Smooth muscle cell of the brain vasculature (primary cell): ENCODE data around the gene GNAS.
"Not testable (repeated sequence)": the region's sequence is repeated elsewhere in the genome, so short reads cannot be mapped to it uniquely, and the experiment has no call there.

ENCODE experiments used
- DNase-seq: peaks from one replicate; pipeline ENCODE4 v3.0.0-alpha.2; 2012; ENCODE audit warnings: low read depth, low spot score

GNAS gene

DNA sequence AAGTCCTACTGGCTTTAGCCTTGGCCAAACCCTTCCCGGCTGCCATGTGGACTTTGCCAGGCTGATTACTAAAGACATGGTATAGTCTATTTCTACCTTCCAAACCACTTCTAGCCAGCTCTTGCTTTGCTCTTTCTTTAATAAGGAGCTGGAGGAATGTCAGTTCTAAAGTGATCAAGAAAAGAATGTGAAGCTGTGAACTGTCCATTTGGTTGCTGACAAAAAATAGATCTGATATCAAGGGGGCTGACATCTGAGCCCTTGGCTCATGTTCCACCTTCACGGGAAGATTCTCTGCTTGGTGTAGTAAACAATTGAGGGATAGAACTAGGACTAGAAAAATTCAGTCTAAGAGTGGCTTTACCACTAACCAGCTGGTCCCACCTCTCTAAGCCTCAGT, 24.4 kb upstream of the GNAS start:
- no peak for DNase-seq

DNA sequence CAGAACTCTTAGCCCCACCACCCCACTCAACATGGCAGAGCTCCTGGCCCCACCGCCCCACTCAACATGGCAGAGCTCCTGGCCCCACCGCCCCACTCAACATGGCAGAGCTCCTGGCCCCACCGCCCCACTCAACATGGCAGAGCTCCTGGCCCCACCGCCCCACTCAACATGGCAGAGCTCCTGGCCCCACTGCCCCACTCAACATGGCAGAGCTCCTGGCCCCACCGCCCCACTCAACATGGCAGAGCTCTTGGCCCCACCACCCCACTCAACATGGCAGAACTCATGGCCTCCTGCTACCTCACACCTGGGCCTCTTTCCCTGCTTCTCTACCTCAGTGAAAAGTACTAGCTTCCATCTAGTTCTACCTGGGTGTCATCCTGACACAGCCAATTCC, 23.7 kb upstream of the GNAS start:
- DNase-seq = not testable (repeated sequence)

DNA sequence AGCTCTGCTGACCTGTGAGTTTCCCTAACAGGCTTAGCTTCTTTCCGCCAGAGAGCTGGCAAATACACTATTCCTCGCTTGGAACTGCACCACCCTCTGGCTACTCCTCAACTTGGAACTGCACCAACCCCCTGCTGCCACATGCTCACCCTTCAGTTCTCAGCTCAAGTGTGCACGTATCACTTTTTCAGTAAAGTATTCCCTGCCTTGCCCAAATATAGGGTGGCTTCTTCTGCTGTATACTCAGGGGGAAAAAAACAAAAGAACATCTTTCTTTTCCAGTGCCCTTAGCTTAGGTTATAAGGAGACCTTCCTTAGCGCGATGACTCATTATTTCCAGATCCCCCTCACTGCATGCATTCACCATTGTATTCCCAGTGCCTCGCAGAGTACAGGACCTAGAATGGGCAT, 23.0 kb upstream of the GNAS start:
- DNase-seq = no peak

DNA sequence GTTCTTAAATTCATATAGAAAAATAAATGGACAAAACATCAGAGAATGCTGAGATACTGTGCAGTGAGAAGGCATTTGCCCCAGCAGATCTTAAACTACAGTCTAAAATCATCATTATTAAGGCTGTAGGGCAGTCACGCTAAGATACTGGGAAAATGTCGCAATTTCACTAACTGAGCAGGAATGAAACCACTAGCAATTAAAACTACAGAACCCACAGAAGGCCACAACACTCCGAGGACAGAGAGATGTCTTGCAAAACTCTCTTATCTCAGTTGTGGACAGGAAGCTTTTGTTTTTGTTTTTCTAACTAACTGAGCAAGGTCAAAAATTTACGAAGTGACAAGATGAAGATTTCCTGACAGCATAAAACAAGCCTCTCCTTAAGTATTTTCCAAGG, 20.1 kb upstream of the GNAS start:
- no peak for DNase-seq

DNA sequence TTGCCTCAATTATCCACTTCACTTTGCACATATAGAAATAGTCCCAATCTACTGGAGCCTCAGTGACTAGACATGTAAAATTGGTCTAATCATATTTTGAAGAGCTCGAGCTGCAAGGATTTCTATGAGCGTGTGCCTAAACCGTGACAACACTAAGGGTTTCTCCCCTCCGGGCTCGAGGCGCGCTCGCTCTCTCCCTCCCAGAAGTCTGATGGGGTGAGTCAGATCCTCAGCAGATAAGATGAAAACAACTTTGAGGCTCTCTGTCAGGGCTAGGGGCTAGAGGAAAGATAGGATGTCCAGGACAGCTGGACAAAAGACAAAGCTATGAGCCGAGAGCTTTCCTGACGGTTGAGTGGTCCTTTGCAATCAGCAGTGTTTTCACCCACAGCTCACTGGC, 18.6 kb upstream of the GNAS start:
- DNase-seq = no peak

DNA sequence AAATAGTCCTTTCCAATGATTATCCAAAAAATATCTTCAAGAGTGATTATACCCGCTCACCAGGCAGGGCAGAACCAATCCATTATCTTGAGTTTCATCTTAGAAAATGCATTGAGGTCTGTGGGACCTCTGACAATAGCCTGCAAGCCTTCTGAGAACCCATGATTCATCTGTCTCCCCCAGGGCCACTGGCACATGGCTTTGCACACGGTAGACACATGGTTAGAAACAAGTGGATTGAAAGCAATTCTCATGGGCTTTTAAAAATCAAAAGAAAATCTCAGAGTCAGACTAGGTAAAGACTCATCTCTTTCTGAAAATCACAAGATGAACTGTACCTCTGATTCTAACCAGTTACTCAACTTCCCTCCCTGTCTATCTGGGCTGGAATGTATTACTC, 17.3 kb upstream of the GNAS start:
- DNase-seq = no peak

DNA sequence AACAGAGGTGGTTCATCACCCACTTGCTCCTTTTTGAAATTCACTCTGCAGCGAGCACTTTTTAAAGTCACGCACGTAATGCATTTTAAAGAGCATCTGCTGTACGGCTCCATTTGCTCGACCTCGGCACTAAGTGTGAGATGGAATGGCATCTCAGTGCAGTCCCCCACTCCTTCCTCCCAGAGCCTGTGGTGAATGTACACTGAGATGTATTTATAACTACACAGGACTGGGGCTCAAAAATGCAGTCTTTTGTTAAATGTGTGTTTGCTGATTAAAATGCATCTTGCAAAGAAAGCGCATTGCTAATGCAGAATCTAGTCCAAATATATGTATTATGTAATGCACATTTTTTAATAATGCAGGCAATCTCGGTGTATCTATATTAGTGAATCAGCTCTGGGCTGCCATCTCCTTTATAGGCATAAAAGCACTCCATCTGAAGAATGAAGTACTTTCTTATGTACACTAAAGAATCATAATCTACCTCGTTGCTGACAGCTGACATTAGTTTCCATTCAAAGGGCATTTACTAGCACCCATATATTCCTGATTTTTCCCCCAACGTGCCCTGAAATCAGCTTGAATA, 15.8 kb upstream of the GNAS start:
- DNase-seq = no peak

DNA sequence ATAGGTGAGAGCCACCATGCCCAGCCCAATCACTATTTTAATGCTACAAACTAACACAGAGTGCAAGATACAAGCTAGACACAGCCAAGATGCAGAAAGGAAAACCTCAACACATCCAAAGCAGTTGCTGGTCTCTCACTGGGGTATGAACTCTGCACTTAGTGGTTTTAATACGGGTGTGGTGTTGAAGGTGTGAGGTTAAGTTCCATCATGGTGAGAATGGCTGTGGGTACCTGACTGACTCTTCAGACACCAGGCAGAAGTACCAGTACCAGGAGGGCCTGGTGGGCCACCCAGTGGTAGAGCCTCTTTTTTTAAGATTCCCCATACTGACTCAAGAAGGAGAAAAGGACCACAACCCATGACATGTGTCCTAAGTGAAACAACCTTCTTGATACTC, 14.8 kb upstream of the GNAS start:
- DNase-seq = no peak

DNA sequence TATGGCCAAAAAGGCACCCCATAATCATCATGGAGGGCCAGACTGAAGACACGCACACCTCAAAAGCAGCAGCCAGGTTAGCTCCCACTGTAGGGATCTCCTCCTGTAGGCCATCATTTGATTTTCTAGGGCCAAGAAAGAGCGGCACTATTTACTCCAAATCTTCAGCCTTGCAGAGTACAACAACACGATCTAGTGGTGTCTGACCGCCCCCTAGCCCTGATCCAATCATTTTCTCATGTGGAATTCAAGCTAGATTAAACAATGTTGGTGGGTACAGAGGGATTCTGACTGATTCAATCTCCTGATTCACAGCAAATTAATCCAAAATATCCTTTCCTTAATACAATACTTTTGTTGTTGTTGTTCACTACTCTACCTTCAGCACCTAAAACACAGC, 14.3 kb upstream of the GNAS start:
- no peak for DNase-seq

DNA sequence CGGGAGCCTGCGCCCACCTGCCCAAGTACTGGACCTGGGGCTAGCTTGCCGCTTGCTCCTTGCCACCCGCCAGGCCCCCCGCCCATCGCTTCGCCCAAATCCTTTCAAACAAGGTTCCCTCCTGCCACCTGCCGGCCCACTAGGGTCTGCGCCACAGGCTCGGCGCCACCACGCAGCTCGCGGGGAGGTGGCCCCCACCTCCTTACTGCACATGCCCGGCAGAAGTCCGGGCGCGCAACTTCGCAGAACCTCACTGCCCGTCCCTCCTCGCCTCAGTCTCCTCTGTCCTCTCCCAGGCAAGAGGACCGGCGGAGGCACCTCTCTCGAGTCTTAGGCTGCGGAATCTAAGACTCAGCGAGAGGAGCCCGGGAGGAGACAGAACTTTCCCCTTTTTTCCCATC, 13.0 kb upstream of the GNAS start:
- no peak for DNase-seq

DNA sequence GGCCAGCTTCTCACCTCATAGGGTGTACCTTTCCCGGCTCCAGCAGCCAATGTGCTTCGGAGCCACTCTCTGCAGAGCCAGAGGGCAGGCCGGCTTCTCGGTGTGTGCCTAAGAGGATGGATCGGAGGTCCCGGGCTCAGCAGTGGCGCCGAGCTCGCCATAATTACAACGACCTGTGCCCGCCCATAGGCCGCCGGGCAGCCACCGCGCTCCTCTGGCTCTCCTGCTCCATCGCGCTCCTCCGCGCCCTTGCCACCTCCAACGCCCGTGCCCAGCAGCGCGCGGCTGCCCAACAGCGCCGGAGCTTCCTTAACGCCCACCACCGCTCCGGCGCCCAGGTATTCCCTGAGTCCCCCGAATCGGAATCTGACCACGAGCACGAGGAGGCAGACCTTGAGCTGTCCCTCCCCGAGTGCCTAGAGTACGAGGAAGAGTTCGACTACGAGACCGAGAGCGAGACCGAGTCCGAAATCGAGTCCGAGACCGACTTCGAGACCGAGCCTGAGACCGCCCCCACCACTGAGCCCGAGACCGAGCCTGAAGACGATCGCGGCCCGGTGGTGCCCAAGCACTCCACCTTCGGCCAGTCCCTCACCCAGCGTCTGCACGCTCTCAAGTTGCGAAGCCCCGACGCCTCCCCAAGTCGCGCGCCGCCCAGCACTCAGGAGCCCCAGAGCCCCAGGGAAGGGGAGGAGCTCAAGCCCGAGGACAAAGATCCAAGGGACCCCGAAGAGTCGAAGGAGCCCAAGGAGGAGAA, 12.3 kb upstream of the GNAS start:
- DNase-seq = no peak

DNA sequence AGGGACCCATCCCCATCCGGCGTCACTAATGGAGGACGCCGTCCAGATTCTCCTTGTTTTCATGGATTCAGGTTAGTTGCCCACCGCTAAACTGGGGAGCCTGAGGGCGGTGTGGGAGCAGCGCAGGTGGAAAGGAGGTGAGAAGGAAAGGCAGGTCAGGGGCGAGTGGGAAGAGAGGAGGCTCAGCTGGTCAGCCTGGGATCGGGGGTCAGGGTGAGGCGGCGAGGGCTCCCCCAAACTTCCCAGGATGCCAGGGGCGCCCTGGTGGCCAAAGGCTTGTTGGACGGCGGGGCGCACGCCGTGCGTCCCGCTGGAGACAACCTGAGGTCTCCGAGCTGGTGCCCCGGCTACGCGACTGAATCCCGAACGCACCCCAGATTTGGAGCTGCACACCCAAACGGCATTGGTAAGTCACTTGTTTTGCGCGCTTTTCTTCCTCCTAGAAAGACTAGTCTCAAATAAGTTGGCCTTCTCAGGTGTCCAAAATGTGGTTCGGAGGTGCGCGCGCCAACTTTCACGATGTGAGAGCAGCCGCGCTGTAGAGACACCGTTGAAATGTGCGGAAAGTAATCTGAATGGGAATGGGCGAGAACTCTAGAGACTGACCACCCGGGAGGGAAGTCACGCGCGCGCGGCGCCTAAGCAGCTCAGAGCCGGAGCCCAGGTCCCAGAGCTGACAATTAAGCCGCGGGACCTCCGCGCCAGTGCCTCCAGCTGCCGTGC, 11.5 kb upstream of the GNAS start:
- no peak for DNase-seq

DNA sequence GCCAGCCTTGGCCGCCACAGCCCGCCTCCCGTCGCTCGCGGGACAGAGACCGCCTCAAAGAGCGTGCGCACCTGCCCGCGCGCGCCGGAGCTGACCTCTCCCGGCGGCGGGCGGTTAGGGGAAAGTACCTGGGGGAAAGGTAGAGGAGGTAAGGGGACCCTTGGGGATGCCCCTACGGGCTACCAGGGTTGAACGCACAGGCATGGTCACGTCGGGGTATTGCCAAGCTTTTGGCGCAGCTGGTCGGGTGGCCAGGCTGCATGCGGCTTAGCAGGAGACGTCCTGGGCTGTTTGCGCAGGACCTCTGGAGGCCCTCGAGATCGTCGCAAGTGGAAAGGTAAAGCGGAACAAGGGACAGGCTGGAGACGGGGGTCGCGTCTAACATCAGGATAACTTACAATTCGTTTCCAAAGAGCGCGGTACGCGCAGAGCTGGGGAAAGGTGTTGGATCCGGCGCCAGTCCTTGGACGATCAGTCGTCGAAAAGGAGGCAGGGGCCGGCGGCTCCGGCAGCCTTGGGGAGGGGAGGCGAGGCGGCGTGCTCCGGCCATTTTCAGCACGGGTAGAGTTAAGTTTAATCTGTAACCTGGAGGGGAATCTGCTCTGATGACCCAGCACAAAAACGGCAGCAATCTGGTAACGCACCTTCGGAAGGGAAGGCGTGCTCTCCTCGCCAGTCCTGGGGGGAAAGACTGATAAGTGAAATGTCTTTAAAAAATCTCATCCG, 10.8 kb upstream of the GNAS start:
- DNase-seq = no peak

DNA sequence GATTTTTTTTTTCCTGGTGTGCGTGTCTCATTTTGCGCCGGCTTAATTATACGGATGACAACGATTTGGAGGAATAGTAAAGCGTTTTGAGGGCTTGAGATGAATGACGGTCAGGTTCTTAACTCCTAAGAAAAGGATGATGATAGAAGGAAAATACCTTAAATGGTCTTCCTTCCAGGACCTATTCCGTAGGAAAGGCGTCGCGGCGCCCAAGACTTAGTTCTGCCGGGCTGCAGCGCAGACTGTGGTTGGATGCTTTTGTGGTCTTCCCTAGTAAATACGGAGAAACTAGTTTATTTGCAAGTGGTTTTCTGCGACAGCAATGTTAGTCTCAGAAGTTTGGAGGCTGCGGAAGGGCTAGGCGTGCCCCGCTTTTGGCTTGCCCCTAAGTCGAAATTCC, 10.2 kb upstream of the GNAS start:
- no peak for DNase-seq

DNA sequence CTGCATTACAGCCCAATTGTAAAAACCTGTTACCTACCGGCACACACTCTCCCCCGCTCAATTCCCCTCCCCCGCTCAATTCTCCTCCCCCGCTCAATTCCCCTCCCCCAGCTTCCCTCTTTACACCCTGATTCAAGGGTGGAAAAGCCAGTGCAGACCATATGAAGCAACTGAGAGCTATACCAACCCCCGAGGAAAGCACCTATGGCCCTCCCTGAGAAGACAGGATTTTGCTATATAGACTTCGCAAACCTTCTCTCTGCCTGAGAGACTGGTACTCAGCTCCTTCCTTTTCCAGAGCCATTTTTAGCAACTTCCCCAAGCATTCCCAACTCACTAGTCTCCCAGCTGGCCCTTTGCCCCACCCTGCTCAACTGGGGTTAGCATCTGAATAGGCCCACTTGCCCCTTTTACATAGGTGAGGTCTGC, 9.4 kb upstream of the GNAS start:
- no peak for DNase-seq

DNA sequence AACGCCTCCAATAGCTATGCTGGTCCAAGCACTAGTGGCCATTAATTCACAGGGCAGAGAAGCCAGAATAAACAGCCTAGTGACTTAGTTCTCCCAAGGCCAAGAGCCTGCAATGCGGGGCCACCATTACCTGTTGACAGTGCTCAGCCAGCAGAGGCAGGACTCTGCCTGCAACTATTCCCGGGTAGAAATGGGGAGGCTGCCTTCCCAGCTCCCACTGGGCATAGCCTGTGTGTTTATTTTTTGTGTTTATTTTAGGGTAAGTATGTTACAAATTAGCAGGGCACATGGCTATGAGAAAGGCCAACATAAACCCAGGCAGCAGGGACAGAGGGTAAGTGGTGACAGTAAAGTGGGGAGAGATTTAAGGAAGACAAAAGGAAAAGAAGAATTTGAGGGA, 6.8 kb upstream of the GNAS start:
- no peak for DNase-seq

DNA sequence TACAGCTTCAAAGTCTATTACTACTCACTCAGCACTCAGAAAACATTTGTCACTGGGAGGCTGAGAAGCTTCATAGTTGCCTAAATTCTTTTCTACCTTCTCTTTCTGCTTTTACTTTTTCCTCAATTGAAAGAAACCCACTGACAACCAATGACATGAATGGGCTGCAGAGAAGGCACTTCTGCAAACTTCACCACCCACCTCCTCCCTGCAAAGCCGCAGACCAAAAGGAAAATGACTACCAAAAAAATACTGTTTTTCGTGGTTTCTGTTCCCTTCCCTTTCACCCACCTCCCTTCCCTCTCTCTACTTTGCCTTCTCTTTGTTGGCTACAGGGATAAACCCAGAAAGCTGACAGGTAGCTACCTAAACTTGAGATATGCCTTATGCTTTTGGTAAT, 5.1 kb upstream of the GNAS start:
- no peak for DNase-seq

DNA sequence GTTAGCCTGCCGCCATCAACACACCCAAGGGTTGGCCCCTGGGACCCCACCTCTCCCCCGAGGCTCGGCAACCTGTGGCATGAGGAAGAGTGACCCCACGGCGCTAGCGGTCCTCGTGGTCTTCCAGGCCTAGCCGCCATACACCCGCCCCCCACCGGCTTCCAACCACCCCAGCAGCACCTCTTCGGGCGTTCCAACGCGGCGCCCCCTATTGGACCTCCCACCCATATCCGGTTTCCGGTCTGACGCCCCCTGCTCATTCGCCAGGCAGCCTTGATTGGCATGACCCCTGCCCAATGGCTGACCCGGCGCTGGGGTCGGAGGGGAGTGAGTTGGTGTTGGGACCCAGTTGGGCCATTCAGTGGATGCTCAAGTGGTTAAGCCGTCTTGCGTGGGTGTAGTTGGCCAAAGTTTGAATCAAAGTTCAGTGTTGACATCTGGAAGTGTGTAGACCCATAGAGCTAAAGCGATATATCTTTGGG, 1.8 kb upstream of the GNAS start, which contains the start of gene GNAS-AS1:
GNAS-AS1 (minus strand) TSS at position 210 of the 482 bp plus-strand sequence.
- DNase-seq = peak; percentile 72

DNA sequence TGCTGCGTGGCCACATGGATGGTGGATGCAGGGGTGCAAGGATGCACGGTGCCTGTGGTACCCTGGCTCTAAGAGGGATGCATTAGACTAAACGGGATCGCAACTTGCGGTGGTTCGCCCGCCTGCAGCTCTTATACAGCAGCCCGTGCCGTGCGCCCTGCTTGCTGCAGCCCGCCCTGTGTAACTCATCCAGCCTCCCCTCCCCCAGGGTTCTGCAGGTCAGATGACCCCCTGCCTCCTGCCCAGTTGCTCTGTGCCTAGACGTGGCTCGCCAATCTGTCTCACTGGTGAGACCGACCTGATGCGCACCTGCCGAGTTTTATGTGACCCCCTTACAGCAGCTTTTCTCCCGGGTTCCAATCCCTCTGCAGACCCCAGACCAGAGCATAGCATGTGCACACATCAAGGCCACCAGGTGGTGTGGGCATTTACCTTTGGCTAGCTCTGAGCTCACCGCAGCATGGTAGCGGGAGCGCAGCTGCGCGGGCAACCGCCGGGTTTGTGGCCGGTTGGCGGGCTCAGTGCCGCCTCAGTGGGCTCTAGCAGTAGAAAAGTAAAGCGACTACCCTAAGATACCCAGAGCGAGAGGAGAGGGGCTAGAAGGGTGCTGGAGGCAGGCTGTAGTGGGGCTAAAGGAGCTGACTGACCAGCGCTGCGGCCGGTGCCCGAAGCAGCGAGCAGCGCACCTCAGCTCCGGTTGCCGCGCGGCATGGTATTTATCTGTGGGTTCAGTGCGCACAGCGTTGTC, 1.1 kb upstream of the GNAS start:
- DNase-seq = no peak

DNA sequence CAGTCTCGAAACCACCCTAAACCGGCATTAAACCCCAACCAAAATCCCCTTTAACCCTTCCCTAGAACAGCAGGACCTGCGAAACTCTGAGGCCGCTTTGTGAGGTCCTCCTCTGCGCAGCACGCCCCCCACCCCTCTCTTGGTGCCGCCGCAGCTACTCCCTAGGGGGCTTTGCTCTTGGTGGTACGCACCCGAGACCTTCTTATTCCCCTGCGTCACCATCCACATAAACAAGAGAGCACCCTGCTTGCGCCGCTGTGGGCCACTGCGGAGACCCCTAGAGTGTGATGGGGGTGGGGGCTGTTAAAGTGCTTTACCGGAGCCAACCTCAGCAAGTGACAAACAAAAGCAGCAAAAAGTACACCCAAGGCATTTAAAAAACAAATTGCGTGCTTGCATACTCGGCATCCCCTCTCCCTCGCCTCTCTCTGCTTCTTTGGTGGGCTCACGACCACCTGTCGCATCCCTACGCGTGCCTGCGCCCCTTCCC, 502 bp upstream of the GNAS start:
- no peak for DNase-seq

DNA sequence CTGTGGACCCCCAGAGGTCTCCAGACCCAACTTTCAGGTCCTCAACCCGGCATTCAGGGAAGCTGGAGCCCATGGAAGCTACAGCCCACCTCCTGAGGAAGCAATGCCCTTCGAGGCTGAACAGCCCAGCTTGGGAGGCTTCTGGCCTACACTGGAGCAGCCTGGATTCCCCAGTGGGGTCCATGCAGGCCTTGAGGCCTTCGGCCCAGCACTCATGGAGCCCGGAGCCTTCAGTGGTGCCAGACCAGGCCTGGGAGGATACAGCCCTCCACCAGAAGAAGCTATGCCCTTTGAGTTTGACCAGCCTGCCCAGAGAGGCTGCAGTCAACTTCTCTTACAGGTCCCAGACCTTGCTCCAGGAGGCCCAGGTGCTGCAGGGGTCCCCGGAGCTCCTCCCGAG, 950 bp downstream of the GNAS start:
- DNase-seq = no peak
